GM12878 (cell line): ENCODE results near the gene TRPM1. TPM values are rescaled to one million over a fixed set of nuclear protein-coding genes. Genes with fewer than 3 reads are reported as not detected.

ENCODE experiments used
- ATAC-seq: fragments of 200-7000 bp; cut with Tn5 transposase; 3 replicates; pipeline ENCODE4 v1.9.1; 2020; ENCODE audit warnings: mild to moderate bottlenecking, moderate library complexity
- BruUV-seq: library from RNA; stranded (reverse); fragments of 400-500 nt; replicated peaks from 2 replicates; lab custom pipeline; 2021; lab: Mats Ljungman, UMichigan
- CTCF ChIA-PET: fragments of 300-600 bp; sonication (Branson Sonifier 250); formaldehyde crosslinking; extraction: SDS; loops from one replicate; lab custom pipeline; 2021; ENCODE audit warnings: inconsistent platforms; lab: Yijun Ruan, JAX
- POLR2A ChIA-PET: fragments of 350-600 bp; formaldehyde crosslinking; extraction: SDS; loops from one replicate; lab custom pipeline; 2021; ENCODE audit warnings: inconsistent platforms; lab: Charles Lee
- RAD21 ChIA-PET: fragments of 300-600 bp; sonication (Branson Sonifier 250); formaldehyde crosslinking; loops from one replicate; lab custom pipeline; 2023; ENCODE audit warnings: antibody characterized with exemption; ENCODE audit not compliant: unreplicated experiment; lab: Charles Lee
- SMC1A ChIA-PET: fragments of 300-600 bp; sonication (Branson Sonifier 250); formaldehyde crosslinking; loops from one replicate; lab custom pipeline; 2023; ENCODE audit not compliant: unreplicated experiment, uncharacterized antibody; lab: Charles Lee
- DNase-seq: peaks from one replicate; pipeline ENCODE4 v3.0.0-alpha.2; 2011; ENCODE audit warnings: low read depth, low spot score
- FAIRE-seq: peaks from 3 replicates; lab custom pipeline; 2011; peaks lifted over from hg19 to GRCh38; lab: Jason Lieb, UNC
- H2AFZ ChIP-seq: 2 replicates; pipeline ENCODE4 v1.6.0; 2011; ENCODE audit warnings: low read depth, low read length, control low read depth; ENCODE audit not compliant: control insufficient read depth
- H3K27ac ChIP-seq: 2 replicates; pipeline ENCODE4 v1.5.1; 2011; ENCODE audit warnings: control low read depth; ENCODE audit not compliant: control insufficient read depth, insufficient read depth
- H3K27me3 ChIP-seq, 2 experiments: replicated peaks in 1 of 2; 2 replicates each; pipeline versions ENCODE4 v1.6.0 to v1.6.1; 2011; ENCODE audit warnings: low read length in 1 of 2; ENCODE audit not compliant: control insufficient read depth in 2 of 2, insufficient read depth in 2 of 2
- H3K36me3 ChIP-seq, 2 experiments: 2 replicates each; pipeline ENCODE4 v1.5.1; 2011; ENCODE audit warnings: low read length in 1 of 2; ENCODE audit not compliant: control insufficient read depth in 2 of 2, insufficient read depth in 2 of 2
- H3K4me1 ChIP-seq: 2 replicates; pipeline ENCODE4 v1.6.1; 2011; ENCODE audit warnings: mild to moderate bottlenecking, low read length, moderate library complexity, mixed read lengths; ENCODE audit not compliant: control insufficient read depth, insufficient read depth
- H3K4me2 ChIP-seq: 2 replicates; pipeline ENCODE4 v1.6.0; 2011; ENCODE audit warnings: control low read depth; ENCODE audit not compliant: control insufficient read depth, insufficient read depth
- H3K4me3 ChIP-seq: fragments of 200-600 bp; sonication (generic); 2 replicates; pipeline ENCODE4 v1.5.1; 2016
- H3K79me2 ChIP-seq: 2 replicates; pipeline ENCODE4 v1.6.0; 2011; ENCODE audit warnings: low read length; ENCODE audit not compliant: control insufficient read depth, insufficient read depth
- H3K9ac ChIP-seq: 2 replicates; pipeline ENCODE4 v1.8.0; 2011; ENCODE audit warnings: low read length, control low read depth, mixed read lengths; ENCODE audit not compliant: control insufficient read depth, insufficient read depth
- H3K9me3 ChIP-seq: replicated peaks from 3 replicates; pipeline ENCODE4 v1.5.1; 2011; ENCODE audit warnings: mild to moderate bottlenecking, low read length; ENCODE audit not compliant: control insufficient read depth, insufficient read depth
- H4K20me1 ChIP-seq: 2 replicates; pipeline ENCODE4 v1.6.0; 2011; ENCODE audit not compliant: control insufficient read depth, insufficient read depth
- BCL11A ChIP-seq: IDR thresholded peaks from 2 replicates; pipeline ENCODE4 v1.6.1; 2011; ENCODE audit warnings: low read depth, low read length
- BRCA1 ChIP-seq: IDR thresholded peaks from 2 replicates; pipeline ENCODE4 v1.6.1; 2011; ENCODE audit warnings: low read depth, low read length, improper control_type of control experiment
- CHD2 ChIP-seq: IDR thresholded peaks from 2 replicates; pipeline ENCODE4 v1.6.1; 2011; ENCODE audit warnings: low read depth, low read length, improper control_type of control experiment, borderline replicate concordance
- ESRRA ChIP-seq: IDR thresholded peaks from 2 replicates; pipeline ENCODE4 v1.6.1; 2012; ENCODE audit warnings: mild to moderate bottlenecking, low read length, improper control_type of control experiment
- FOXK2 ChIP-seq: fragments of 450-650 bp; IDR thresholded peaks from 2 replicates; pipeline ENCODE4 v1.6.1; 2017; ENCODE audit warnings: mild to moderate bottlenecking, moderate library complexity
- JUND ChIP-seq: IDR thresholded peaks from 2 replicates; pipeline ENCODE4 v1.6.1; 2012; ENCODE audit warnings: low read depth, mild to moderate bottlenecking, low read length, improper control_type of control experiment, moderate library complexity
- KAT2A ChIP-seq: conservative IDR thresholded peaks from 2 replicates; pipeline ENCODE4 v1.6.1; 2011; ENCODE audit warnings: low read depth, low read length; ENCODE audit not compliant: control insufficient read depth
- KLF5 ChIP-seq: fragments of 450-650 bp; IDR thresholded peaks from 2 replicates; pipeline ENCODE4 v1.6.1; 2014; ENCODE audit warnings: mild to moderate bottlenecking; ENCODE audit not compliant: partially characterized antibody
- MTA3 ChIP-seq: IDR thresholded peaks from 2 replicates; pipeline ENCODE4 v1.6.1; 2012; ENCODE audit warnings: low read length, inconsistent platforms, borderline replicate concordance
- NBN ChIP-seq: fragments of 450-650 bp; IDR thresholded peaks from 2 replicates; pipeline ENCODE4 v1.6.1; 2016
- NFIC ChIP-seq: IDR thresholded peaks from 2 replicates; pipeline ENCODE4 v1.6.1; 2012; ENCODE audit warnings: low read depth, mild to moderate bottlenecking, inconsistent platforms, low read length, moderate library complexity
- PAX8 ChIP-seq: fragments of 450-650 bp; IDR thresholded peaks from 2 replicates; pipeline ENCODE4 v1.6.1; 2017; ENCODE audit warnings: mild to moderate bottlenecking, moderate library complexity
- SRF ChIP-seq, 2 experiments: IDR thresholded peaks; 2 replicates each; pipeline ENCODE4 v1.6.1; 2011; ENCODE audit warnings: low read depth in 2 of 2, low read length in 2 of 2, mild to moderate bottlenecking in 1 of 2, moderate library complexity in 1 of 2
- TCF12 ChIP-seq: IDR thresholded peaks from 2 replicates; pipeline ENCODE4 v1.6.1; 2011; ENCODE audit warnings: low read depth, mild to moderate bottlenecking, low read length
- WGBS: methylation state at CpG from one replicate; pipeline ENCODE4 v1.1.6; 2016; ENCODE audit warnings: low lambda C conversion rate; ENCODE audit not compliant: insufficient replicate concordance, insufficient coverage; ENCODE audit errors: missing lambda C conversion rate; 5-methylcytosine and 5-hydroxymethylcytosine counted together
- in situ Hi-C: fragments of 300-500 bp; cut with MboI; formaldehyde crosslinking; loops from 9 replicates; pipeline ENCODE4 v1.14.3; 2018; ENCODE audit warnings: mixed read lengths
- intact Hi-C: fragments of 100-400 bp; cut with micrococcal nuclease; formaldehyde crosslinking; loops from one replicate; pipeline ENCODE4 v1.14.2; 2022; ENCODE audit not compliant: unreplicated experiment
- polyA plus RNA-seq, 11 experiments: library from polyadenylated mRNA; depleted of rRNA in 4 of 11; unstranded in 6 of 11; stranded (reverse) in 5 of 11; fragments of >200 nt; fragmentation: Nextera tagmentation in 4 of 11; fragmentation: Illumina TruSeq in 1 of 11; extraction: Ambion mirVana in 4 of 11; extraction: Trizol in 1 of 11; gene quantifications; 1 replicate in 1 of 11; 2 replicates in 10 of 11; pipeline versions ENCODE4 v1.2.1 to v1.2.3, GENCODE V29; 2011 to 2016; ENCODE audit warnings: inconsistent platforms in 2 of 11, missing spikeins in 2 of 11, low read depth in 1 of 11
- total RNA-seq, 4 experiments: library from RNA; depleted of rRNA in 3 of 4; stranded (reverse); fragments of >200 nt in 3 of 4; fragmentation: Illumina TruSeq in 1 of 4; extraction: Trizol in 1 of 4; gene quantifications; 2 replicates each; pipeline versions ENCODE4 v1.2.1 to v1.2.3, GENCODE V29; 2013 to 2021
- TF ChIP-seq, protein P1 (sequence below), 3 experiments: IDR thresholded peaks in 2 of 3; conservative IDR thresholded peaks in 1 of 3; 2 replicates each; pipeline ENCODE4 v1.5.1; 2011; ENCODE audit warnings: low read depth in 3 of 3, low read length in 3 of 3, mild to moderate bottlenecking in 3 of 3, control low read depth in 2 of 3, moderate library complexity in 2 of 3, inconsistent platforms in 1 of 3, mixed read lengths in 1 of 3; ENCODE audit not compliant: control insufficient read depth in 2 of 3, insufficient read depth in 1 of 3; ENCODE audit errors: extremely low read depth in 1 of 3
- TF ChIP-seq, protein P2 (sequence below): fragments of 450-650 bp; IDR thresholded peaks from 2 replicates; pipeline ENCODE4 v1.6.1; 2016; ENCODE audit warnings: mild to moderate bottlenecking
- TF ChIP-seq, protein P3 (sequence below): IDR thresholded peaks from 2 replicates; pipeline ENCODE4 v1.6.1; 2012; ENCODE audit warnings: low read length, inconsistent platforms
- TF ChIP-seq, protein P4 (sequence below): IDR thresholded peaks from 2 replicates; pipeline ENCODE4 v1.6.1; 2012; ENCODE audit warnings: low read depth, low read length, improper control_type of control experiment

TRPM1 gene
- total and polyA plus RNA-seq, 10 of the 15 experiments (the other 5 are each of a cell fraction or from before 2014, with no cell fraction given), result 0.01 to 0.10 (median 0.05) TPM; not detected in 4

DNA sequence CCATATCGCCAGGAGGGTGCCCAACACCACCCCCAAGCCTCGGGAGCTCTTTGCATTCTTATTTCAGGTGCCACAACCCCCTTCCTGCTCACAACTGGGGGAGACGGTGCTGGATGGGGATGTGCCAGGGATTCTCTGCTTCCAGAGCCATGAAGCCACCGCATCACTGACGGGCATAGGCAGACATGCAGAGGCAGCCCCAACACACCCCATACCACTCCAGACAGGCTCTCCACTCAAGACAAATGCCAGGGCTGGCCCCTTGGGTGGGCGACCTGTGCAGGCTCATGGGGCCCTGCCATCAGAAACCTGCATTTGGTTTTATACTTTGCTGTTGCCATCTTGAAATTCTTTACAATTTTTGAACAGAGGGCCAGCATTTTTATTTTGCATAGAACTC lies 27.0 kb upstream of the TRPM1 start:
- H3K36me3 ChIP-seq, result no peaks in the 10 kb centered on the region
- DNase-seq, result no peak
- no peak overlapping the region for H3K4me3 ChIP-seq
- H3K4me2 ChIP-seq, result no peak overlapping the region
- no peaks in the 10 kb centered on the region for H3K9me3 ChIP-seq
- TF ChIP-seq SRF (IDR thresholded peaks at IDR 0.05; ENCODE audit: low read depth in 2 of 2, low read length in 2 of 2) (no peak), MTA3 (no peak), CHD2 (no peak), JUND (no peak), ESRRA (no peak), FOXK2 (no peak), PAX8 (no peak), KAT2A (no peak), NFIC (no peak), TCF12 (no peak), BCL11A (no peak), KLF5 (no peak), NBN (no peak), BRCA1 (no peak)
- TF ChIP-seq, protein P1, sequence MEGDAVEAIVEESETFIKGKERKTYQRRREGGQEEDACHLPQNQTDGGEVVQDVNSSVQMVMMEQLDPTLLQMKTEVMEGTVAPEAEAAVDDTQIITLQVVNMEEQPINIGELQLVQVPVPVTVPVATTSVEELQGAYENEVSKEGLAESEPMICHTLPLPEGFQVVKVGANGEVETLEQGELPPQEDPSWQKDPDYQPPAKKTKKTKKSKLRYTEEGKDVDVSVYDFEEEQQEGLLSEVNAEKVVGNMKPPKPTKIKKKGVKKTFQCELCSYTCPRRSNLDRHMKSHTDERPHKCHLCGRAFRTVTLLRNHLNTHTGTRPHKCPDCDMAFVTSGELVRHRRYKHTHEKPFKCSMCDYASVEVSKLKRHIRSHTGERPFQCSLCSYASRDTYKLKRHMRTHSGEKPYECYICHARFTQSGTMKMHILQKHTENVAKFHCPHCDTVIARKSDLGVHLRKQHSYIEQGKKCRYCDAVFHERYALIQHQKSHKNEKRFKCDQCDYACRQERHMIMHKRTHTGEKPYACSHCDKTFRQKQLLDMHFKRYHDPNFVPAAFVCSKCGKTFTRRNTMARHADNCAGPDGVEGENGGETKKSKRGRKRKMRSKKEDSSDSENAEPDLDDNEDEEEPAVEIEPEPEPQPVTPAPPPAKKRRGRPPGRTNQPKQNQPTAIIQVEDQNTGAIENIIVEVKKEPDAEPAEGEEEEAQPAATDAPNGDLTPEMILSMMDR (IDR thresholded peaks at IDR 0.05 in 2 of 3, conservative IDR thresholded peaks at IDR 0.05 in 1 of 3; ENCODE audit: control insufficient read depth in 2 of 3, extremely low read depth in 1 of 3, insufficient read depth in 1 of 3, low read depth in 3 of 3, low read length in 3 of 3), result no peak
- TF ChIP-seq, protein P2, sequence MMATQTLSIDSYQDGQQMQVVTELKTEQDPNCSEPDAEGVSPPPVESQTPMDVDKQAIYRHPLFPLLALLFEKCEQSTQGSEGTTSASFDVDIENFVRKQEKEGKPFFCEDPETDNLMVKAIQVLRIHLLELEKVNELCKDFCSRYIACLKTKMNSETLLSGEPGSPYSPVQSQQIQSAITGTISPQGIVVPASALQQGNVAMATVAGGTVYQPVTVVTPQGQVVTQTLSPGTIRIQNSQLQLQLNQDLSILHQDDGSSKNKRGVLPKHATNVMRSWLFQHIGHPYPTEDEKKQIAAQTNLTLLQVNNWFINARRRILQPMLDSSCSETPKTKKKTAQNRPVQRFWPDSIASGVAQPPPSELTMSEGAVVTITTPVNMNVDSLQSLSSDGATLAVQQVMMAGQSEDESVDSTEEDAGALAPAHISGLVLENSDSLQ, result no peak
- TF ChIP-seq, protein P3, sequence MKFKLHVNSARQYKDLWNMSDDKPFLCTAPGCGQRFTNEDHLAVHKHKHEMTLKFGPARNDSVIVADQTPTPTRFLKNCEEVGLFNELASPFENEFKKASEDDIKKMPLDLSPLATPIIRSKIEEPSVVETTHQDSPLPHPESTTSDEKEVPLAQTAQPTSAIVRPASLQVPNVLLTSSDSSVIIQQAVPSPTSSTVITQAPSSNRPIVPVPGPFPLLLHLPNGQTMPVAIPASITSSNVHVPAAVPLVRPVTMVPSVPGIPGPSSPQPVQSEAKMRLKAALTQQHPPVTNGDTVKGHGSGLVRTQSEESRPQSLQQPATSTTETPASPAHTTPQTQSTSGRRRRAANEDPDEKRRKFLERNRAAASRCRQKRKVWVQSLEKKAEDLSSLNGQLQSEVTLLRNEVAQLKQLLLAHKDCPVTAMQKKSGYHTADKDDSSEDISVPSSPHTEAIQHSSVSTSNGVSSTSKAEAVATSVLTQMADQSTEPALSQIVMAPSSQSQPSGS, result no peak
- TF ChIP-seq, protein P4, sequence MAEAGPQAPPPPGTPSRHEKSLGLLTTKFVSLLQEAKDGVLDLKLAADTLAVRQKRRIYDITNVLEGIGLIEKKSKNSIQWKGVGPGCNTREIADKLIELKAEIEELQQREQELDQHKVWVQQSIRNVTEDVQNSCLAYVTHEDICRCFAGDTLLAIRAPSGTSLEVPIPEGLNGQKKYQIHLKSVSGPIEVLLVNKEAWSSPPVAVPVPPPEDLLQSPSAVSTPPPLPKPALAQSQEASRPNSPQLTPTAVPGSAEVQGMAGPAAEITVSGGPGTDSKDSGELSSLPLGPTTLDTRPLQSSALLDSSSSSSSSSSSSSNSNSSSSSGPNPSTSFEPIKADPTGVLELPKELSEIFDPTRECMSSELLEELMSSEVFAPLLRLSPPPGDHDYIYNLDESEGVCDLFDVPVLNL, result no peak
- TF ChIP-seq, all 136 proteins: peak for 0
- ChIA-PET SMC1A (interaction anchor here (0.9 to 3.5 kb wide), 13 partner anchors 11 to 360 kb away, joined by 3 to 17 read pairs (median 5); no protein-coding TSS in a partner anchor), CTCF (interaction anchor here (1.1 to 4.5 kb wide), 42 partner anchors 8 to 466 kb away, joined by 3 to 57 read pairs (median 6); partner anchors contain the start of genes FAN1 and TRPM1), POLR2A (no interaction called here), RAD21 (interaction anchor here (0.9 to 3.3 kb wide), 16 partner anchors 15 to 362 kb away, joined by 3 to 35 read pairs (median 5); no protein-coding TSS in a partner anchor)
- H2AFZ ChIP-seq, result no peak overlapping the region
- H4K20me1 ChIP-seq, result no peaks in the 10 kb centered on the region
- no peaks in the 10 kb centered on the region; a peak in 1 of 4 replicates for H3K27me3 ChIP-seq
- no TSS peak for BruUV-seq
- ATAC-seq (no peak), FAIRE-seq (no peak)
- H3K9ac ChIP-seq, result no peak overlapping the region
- in situ Hi-C loops, result no loop called here
- no peak overlapping the region for H3K27ac ChIP-seq
- no peaks in the 10 kb centered on the region for H3K4me1 ChIP-seq
- no peaks in the 10 kb centered on the region for H3K79me2 ChIP-seq
- 41% methylated on average over 6 of the region's 6 CpGs for WGBS
- intact Hi-C loops, result loop anchor here (5.0 to 10.0 kb wide), 4 partner anchors 144 to 359 kb away; no protein-coding TSS in a partner anchor
